Ovary (tissue), 9 donors: ENCODE results near the gene C2CD3. TPM values are rescaled to one million over a fixed set of nuclear protein-coding genes. Genes with fewer than 3 reads are reported as not detected.

ENCODE experiments used
- DNase-seq, 5 donors: peaks; one replicate each; pipeline ENCODE4 v3.0.0-alpha.2; 2019 to 2020
- H3K27ac ChIP-seq, 2 donors: fragments of 200-600 bp; one replicate each; pipeline versions ENCODE4 v1.5.1 to v1.8.0; 2019 to 2022
- H3K27me3 ChIP-seq: fragments of 200-600 bp; one replicate; pipeline ENCODE4 v1.8.0; 2022
- H3K36me3 ChIP-seq: fragments of 200-600 bp; sonication (generic); one replicate; pipeline ENCODE4 v1.5.1; 2019
- H3K4me1 ChIP-seq: one replicate; pipeline ENCODE4 v1.8.1; 2013; ENCODE audit warnings: mild to moderate bottlenecking, moderate library complexity; ENCODE audit not compliant: insufficient read depth
- H3K4me3 ChIP-seq: fragments of 200-600 bp; sonication (generic); one replicate; pipeline ENCODE4 v1.5.1; 2017
- H3K9me3 ChIP-seq, 2 donors: fragments of 200-600 bp in 1 of 2; sonication (generic) in 1 of 2; one replicate each; pipeline versions ENCODE4 v1.5.1 to v1.8.1; 2013 to 2019; ENCODE audit warnings: mild to moderate bottlenecking in 1 of 2, moderate library complexity in 1 of 2
- CTCF ChIP-seq, 3 donors: fragments of 450-650 bp in 2 of 3; fragments of 200-600 bp in 1 of 3; IDR thresholded peaks; one replicate each; pipeline versions ENCODE4 v1.5.1 to v1.8.0; 2016 to 2022; ENCODE audit warnings: antibody characterized with exemption in 3 of 3, mild to moderate bottlenecking in 1 of 3
- EP300 ChIP-seq: sonication (generic); formaldehyde crosslinking; IDR thresholded peaks from one replicate; pipeline ENCODE4 v1.6.1; 2017; ENCODE audit warnings: antibody characterized with exemption
- POLR2A ChIP-seq: fragments of 450-650 bp; IDR thresholded peaks from one replicate; pipeline ENCODE4 v1.6.1; 2017; ENCODE audit warnings: antibody characterized with exemption, mild to moderate bottlenecking, moderate library complexity
- WGBS, 3 donors: extraction: QIAGEN DNeasy Blood & Tissue Kit in 1 of 3; methylation state at CpG; one replicate each; pipeline versions ENCODE4 v1.1.5 to v1.1.7; 2013 to 2017; 5-methylcytosine and 5-hydroxymethylcytosine counted together
- intact Hi-C, 4 donors: fragments of 100-400 bp; cut with DNase I; formaldehyde crosslinking; loops; one replicate each; pipeline versions ENCODE4 v1.11.0 to v1.15.1; 2022 to 2023
- polyA plus RNA-seq, 2 donors: library from polyadenylated mRNA; stranded (reverse); fragments of 200-250 nt in 1 of 2; fragments of 350-450 nt in 1 of 2; fragmentation: Illumina TruSeq in 1 of 2; extraction: RNeasy Lipid Tissue Mini Kit (QIAGEN cat#74804) in 1 of 2; gene quantifications; one replicate each; pipeline ENCODE4 v1.2.3, GENCODE V29; 2013 to 2014
- total RNA-seq, 7 donors: library from RNA; depleted of rRNA in 2 of 7; stranded (reverse); fragments of >200 nt in 2 of 7; fragmentation: NEBNext Ultra II Directional in 3 of 7; extraction: Animal tissue kit (Norgen Biotek cat#: 25700) in 3 of 7; gene quantifications; one replicate each; pipeline versions ENCODE4 v1.1.0 to v1.2.4, GENCODE V29; 2016 to 2023
- donor health status: DM: no; HTN: no; CAD: no; lungs with moderate emphysema.
- donor health status: DM: no; HTN: no; CAD: no.
- donor health status: Bipolar disorder and iron deficiency.
- donor health status: DM: yes; HTN: yes; CAD: no.
- donor health status: DM: no; HTN: no; CAD: no.
- donor health status: DM: yes; HTN: yes; CAD: no.

C2CD3 gene
- total and polyA plus RNA-seq, 9 donors = 9.3 to 33.5 (median 17.5) TPM

- intact Hi-C loops = no loop called here
- H3K27ac ChIP-seq = no peak overlapping the region
- H3K4me1 ChIP-seq = no peaks in the 10 kb centered on the region
- TF ChIP-seq EP300 (no peak), CTCF (IDR thresholded peaks at IDR 0.05) (no peak), POLR2A (no peak)
- no peaks in the 10 kb centered on the region for H3K27me3 ChIP-seq
- WGBS, 3 donors = 90 to 91% (median 91%) methylated on average over 12 of the region's 12 CpGs
- DNase-seq = no peak
- H3K4me3 ChIP-seq = no peak overlapping the region
- H3K36me3 ChIP-seq = no peaks in the 10 kb centered on the region
- H3K9me3 ChIP-seq = no peaks in the 10 kb centered on the region
Measured at GRCh38 chr11:74116719-74117118, 54.1 kb downstream of the C2CD3 start.

DNA sequence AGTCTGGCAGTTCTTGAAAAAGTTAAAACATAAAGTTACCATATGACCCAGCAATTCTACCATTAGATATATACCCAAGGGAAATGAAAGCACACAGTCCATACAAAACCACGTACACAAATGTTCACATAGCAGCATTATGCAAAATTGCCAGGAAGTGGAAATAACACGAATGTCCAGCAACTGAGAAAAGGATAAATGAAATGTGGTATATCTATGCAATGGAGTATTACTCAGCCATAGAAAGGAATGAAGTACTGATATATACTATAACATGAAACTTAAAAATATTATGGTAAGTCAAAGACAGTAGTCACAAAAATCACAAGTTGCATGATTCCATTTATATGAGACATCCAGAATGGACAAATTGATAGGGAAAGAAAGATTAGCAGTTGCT is 57.9 kb downstream of the C2CD3 start:
- no peaks in the 10 kb centered on the region for H3K36me3 ChIP-seq
- intact Hi-C loops = no loop called here
- H3K4me3 ChIP-seq = no peak overlapping the region
- H3K27me3 ChIP-seq = no peaks in the 10 kb centered on the region
- H3K9me3 ChIP-seq = no peaks in the 10 kb centered on the region
- no peak for DNase-seq
- H3K4me1 ChIP-seq = no peaks in the 10 kb centered on the region
- TF ChIP-seq EP300 (no peak), CTCF (IDR thresholded peaks at IDR 0.05) (no peak), POLR2A (no peak)
- WGBS, 3 donors = 95 to 98% (median 97%) methylated on average over 2 of the region's 2 CpGs
- no peak overlapping the region for H3K27ac ChIP-seq

- H3K9me3 ChIP-seq = no peaks in the 10 kb centered on the region
- TF ChIP-seq EP300 = no peak
- TF ChIP-seq POLR2A = no peak
- TF ChIP-seq CTCF (IDR thresholded peaks at IDR 0.05) = no peak
- H3K27me3 ChIP-seq = no peaks in the 10 kb centered on the region
- no peak for DNase-seq
- no peak overlapping the region for H3K27ac ChIP-seq
- no peaks in the 10 kb centered on the region for H3K4me1 ChIP-seq
- H3K4me3 ChIP-seq = no peak overlapping the region
- H3K36me3 ChIP-seq = no peaks in the 10 kb centered on the region
- 97 to 100% (median 98%) methylated on average over 1 of the region's 1 CpG for WGBS, 3 donors
- intact Hi-C loops = no loop called here
Measured at GRCh38 chr11:74106124-74106523, 64.7 kb downstream of the C2CD3 start.

GRCh38 chr11:74102321-74102720 is 68.5 kb downstream of the C2CD3 start:
- Histone ChIP-seq H3K4me3 (no peak overlapping the region), H3K9me3 (no peaks in the 10 kb centered on the region), H3K36me3 (no peaks in the 10 kb centered on the region), H3K4me1 (no peaks in the 10 kb centered on the region), H3K27me3 (no peaks in the 10 kb centered on the region), H3K27ac (no peak overlapping the region)
- no peak for TF ChIP-seq POLR2A
- no peak for TF ChIP-seq CTCF (IDR thresholded peaks at IDR 0.05)
- TF ChIP-seq EP300 = no peak
- intact Hi-C loops = no loop called here
- no peak for DNase-seq

DNA sequence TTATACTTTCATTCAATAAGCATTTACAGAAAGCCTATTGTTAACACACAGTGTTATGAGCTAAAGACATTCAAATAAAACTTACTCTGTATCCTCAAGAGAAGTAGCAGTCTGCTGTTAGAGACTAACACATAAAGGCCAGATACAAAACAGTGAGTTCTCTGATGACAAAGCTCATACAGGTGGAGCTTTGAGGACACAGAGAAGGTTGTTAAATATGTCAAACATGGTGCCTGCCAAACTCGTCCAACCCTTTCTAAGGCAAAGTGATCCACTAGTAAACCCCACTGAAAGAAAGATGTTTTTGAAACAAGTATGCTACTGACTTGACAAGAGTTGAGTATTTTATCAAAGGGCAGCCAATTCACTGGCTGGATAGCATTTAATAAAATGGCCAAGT is 70.1 kb downstream of the C2CD3 start:
- no peaks in the 10 kb centered on the region for H3K4me1 ChIP-seq
- intact Hi-C loops = no loop called here
- no peak for DNase-seq
- H3K36me3 ChIP-seq = no peaks in the 10 kb centered on the region
- no peaks in the 10 kb centered on the region for H3K9me3 ChIP-seq
- H3K4me3 ChIP-seq = no peak overlapping the region
- no peaks in the 10 kb centered on the region for H3K27me3 ChIP-seq
- TF ChIP-seq CTCF (IDR thresholded peaks at IDR 0.05) = no peak
- no peak for TF ChIP-seq POLR2A
- TF ChIP-seq EP300 = no peak
- 97 to 100% (median 98%) methylated on average over 1 of the region's 1 CpG for WGBS, 3 donors
- H3K27ac ChIP-seq = no peak overlapping the region
